HG02840 (cell line): ENCODE data around the gene DPP3.

Source experiments
- ATAC-seq: cut with Tn5 transposase; IDR thresholded peaks from one replicate; pipeline ENCODE4 v1.9.1; 2021; ENCODE audit warnings: mild to moderate bottlenecking, moderate library complexity, moderate number of reproducible peaks; ENCODE audit not compliant: unreplicated experiment, low FRiP score

The DPP3 gene

DNA sequence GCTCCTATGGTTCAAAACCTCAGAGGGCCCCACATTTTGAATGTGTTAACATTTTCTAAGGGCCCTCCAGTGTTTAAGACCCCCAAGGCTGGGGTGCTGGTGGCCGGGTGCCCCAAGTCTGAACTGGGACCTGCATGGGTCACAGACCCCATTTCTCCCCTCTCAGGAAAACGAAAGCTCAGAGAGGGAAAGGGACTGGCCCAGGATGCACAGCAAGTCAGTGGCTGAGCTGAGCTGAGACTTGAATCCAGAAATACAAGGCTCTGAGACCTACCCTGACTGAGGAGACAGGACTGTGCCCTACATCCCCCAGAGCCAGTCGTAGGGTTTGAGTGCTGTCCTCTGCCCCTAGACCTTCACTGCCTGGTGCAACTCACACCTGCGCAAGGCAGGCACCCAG lies 70.7 kb downstream of the DPP3 start:
- no peak for ATAC-seq

DNA sequence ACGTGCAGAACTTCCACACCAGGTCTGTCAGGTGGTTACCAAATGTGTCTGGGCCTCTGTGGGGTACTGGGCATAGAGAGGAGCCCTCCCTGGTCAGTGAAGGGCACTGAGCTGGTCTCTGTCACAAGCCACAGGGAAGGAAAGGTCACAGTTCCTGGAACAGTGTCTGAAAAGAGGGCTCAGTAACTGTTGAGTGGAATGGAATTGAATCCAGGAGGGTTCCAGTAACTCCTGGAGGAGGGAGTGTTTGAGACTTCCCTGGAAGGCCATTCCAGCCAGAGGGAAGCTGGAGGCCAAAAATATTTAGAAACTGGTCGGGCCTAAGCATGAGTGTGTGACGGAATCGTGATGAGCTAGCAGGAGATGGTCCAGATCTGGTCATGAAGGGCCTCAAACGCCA lies 74.4 kb downstream of the DPP3 start:
- ATAC-seq, result no peak

DNA sequence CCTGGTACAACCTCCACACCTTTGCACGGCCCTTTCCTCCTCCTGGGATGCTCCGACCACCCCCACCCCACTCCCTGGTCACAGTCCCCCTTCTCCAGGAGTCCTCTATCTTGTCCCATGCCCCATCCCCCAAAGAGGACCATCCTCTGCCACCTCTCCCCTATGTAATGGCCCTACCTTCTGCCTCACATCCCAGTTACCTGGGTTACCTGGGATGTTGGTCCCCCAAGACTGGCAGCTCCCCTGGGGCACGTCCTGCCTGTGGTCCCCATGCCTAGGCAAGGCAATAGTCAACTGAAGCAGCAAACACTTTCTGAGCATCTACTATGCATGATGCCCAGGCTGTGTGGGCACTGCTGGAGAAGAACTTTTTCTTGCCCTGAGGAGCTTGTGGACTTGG lies 75.2 kb downstream of the DPP3 start:
- ATAC-seq, result no peak

DNA sequence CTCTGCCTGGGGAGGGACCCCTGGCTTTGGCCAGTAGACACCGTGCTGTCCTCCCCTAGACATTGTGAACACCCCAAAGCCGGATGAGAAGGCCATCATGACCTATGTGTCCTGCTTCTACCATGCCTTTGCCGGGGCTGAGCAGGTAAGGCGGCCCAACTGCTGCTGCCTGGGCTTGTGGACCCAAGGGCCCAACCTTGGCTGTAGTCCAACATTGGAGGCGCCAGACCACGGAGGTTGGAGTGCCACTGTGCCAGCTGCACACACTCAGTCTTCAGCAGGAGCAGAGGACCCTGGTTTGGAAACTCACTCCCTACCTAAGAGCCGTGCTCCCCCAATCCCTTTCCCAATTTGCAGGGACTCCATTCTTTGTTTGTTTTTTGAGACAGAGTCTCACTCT lies 75.9 kb downstream of the DPP3 start:
- ATAC-seq, result no peak

DNA sequence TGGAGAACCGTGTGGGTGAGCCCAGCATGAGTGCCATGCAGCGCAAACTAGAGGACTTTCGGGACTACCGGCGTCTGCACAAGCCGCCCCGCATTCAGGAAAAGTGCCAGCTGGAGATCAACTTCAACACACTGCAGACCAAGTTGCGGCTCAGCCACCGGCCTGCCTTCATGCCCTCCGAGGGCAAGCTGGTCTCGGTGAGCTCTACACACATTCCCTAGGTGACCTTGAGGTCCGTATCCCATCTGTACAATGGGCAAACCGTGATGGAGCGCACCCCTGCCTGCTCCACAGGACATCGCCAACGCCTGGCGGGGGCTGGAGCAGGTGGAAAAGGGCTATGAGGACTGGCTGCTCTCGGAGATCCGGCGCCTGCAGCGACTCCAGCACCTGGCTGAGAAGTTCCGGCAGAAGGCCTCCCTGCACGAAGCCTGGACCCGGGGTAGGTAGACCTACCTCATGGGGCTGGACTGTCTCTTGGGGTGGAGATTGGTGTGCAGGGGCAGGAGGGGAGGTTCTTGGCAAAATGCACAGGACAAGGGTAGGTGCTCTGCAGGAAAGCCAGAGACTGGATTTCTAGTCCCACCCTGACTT lies 77.6 kb downstream of the DPP3 start:
- ATAC-seq, result no peak
